CD4-positive, alpha-beta T cell (primary cell): ENCODE data around the gene CAT. TPM values are rescaled to one million over a fixed set of nuclear protein-coding genes. Genes with fewer than 3 reads are reported as not detected.

Experiments used
- ATAC-seq: fragments of 200-7000 bp; cut with Tn5 transposase; one replicate; pipeline ENCODE4 v1.10.0; 2022; ENCODE audit warnings: mild to moderate bottlenecking; ENCODE audit not compliant: poor library complexity
- CTCF ChIA-PET: fragments of 350-600 bp; sonication (Branson Sonifier 250); formaldehyde crosslinking; loops from one replicate; lab custom pipeline; 2021; ENCODE audit warnings: antibody characterized with exemption, inconsistent platforms; lab: Charles Lee
- POLR2A ChIA-PET: fragments of 350-600 bp; sonication (Branson Sonifier 250); formaldehyde crosslinking; loops from one replicate; lab custom pipeline; 2021; ENCODE audit warnings: antibody characterized with exemption, inconsistent platforms; lab: Charles Lee
- DNase-seq, 14 experiments: peaks; one replicate each; pipeline ENCODE4 v3.0.0-alpha.2; 2013 to 2020; ENCODE audit warnings: mixed read lengths in 2 of 14
- H3K27ac ChIP-seq, 2 donors: one replicate each; pipeline versions ENCODE4 v1.5.1 to v1.7.0; 2013; ENCODE audit warnings: low read length in 2 of 2, low read depth in 1 of 2, mild to moderate bottlenecking in 1 of 2
- H3K27me3 ChIP-seq, 2 experiments: 1 replicate in 1 of 2; 2 replicates in 1 of 2; pipeline versions ENCODE4 v1.6.1 to v1.7.0; 2013; ENCODE audit warnings: low read length in 2 of 2, control low read depth in 1 of 2, mild to moderate bottlenecking in 1 of 2, moderate library complexity in 1 of 2; ENCODE audit not compliant: insufficient read depth in 2 of 2, control insufficient read depth in 1 of 2
- H3K36me3 ChIP-seq: one replicate; pipeline ENCODE4 v1.6.1; 2013; ENCODE audit warnings: low read length, control low read depth; ENCODE audit not compliant: insufficient read depth
- H3K4me1 ChIP-seq: one replicate; pipeline ENCODE4 v1.6.1; 2013; ENCODE audit warnings: low read length, control low read depth; ENCODE audit not compliant: insufficient read depth
- H3K4me3 ChIP-seq: one replicate; pipeline ENCODE4 v1.5.1; 2013; ENCODE audit warnings: mild to moderate bottlenecking, low read length, moderate library complexity
- H3K9me3 ChIP-seq, 2 experiments: 1 replicate in 1 of 2; 2 replicates in 1 of 2; pipeline versions ENCODE4 v1.6.1 to v1.7.0; 2013; ENCODE audit warnings: low read length in 2 of 2, mild to moderate bottlenecking in 2 of 2, control low read depth in 1 of 2, moderate library complexity in 1 of 2; ENCODE audit not compliant: control insufficient read depth in 1 of 2, insufficient read depth in 1 of 2
- H3K27ac Mint-ChIP-seq: one replicate; pipeline ENCODE4 v1.8.0; 2020; ENCODE audit warnings: mixed read lengths
- H3K27me3 Mint-ChIP-seq: one replicate; pipeline ENCODE4 v1.8.0; 2021; ENCODE audit warnings: mixed read lengths
- H3K36me3 Mint-ChIP-seq: one replicate; pipeline ENCODE4 v1.8.0; 2021; ENCODE audit warnings: low read depth, mixed read lengths
- H3K4me1 Mint-ChIP-seq: one replicate; pipeline ENCODE4 v1.8.0; 2021; ENCODE audit warnings: low read depth, mixed read lengths
- H3K4me3 Mint-ChIP-seq: one replicate; pipeline ENCODE4 v1.8.0; 2020; ENCODE audit warnings: mild to moderate bottlenecking, mixed read lengths
- H3K9me3 Mint-ChIP-seq: one replicate; pipeline ENCODE4 v1.8.0; 2020; ENCODE audit warnings: mixed read lengths
- intact Hi-C, 2 experiments: fragments of 100-400 bp; cut with DNase I in 1 of 2; cut with micrococcal nuclease in 1 of 2; formaldehyde crosslinking; loops; one replicate each; pipeline versions ENCODE4 v1.15.1 to v1.9.0; 2023 to 2025; cut with DNase I, micrococcal nuclease
- total RNA-seq, 174 experiments: library from RNA in 2 of 174; stranded (reverse) in 2 of 174; gene quantifications; one replicate each; pipeline ENCODE4 v1.2.3 and lab custom pipeline; 2021 to 2026
- TF ChIP-seq, protein P1 (sequence below): fragments of 200-600 bp; IDR thresholded peaks from one replicate; pipeline ENCODE4 v1.8.0; 2022; ENCODE audit warnings: antibody characterized with exemption, mild to moderate bottlenecking

The CAT gene
- total RNA-seq, 2 experiments from 2014 or later: 8.5 to 9.8 TPM

DNA sequence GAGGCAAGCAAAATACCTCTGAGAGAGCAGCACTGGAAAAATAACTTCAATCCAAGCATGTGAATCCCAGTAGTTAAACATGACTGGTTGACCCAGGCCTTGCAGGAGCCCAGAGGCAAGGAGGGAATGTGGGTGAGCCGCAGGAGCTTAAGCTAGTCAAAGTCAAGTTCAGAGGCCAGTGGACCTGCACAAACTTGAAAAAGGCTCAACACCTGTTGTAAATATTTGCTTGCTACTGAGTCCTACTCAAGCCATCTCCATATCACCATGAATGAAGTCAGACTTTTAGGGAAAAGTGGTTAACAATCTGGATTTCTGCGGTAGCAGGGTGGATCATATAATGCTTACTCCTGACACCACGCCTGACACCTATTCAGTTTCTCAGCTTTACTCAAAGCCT lies 4.8 kb upstream of the CAT start:
- ChIA-PET POLR2A (no interaction called here), CTCF (no interaction called here)
- ATAC-seq: no peak
- H3K36me3 Mint-ChIP-seq: peaks cover 4% of the 10 kb centered on the region
- H3K27me3 Mint-ChIP-seq: peaks cover 3% of the 10 kb centered on the region
- Histone ChIP-seq H3K36me3 (no peaks in the 10 kb centered on the region), H3K27me3 (no peaks in the 10 kb centered on the region), H3K27ac (no peak overlapping the region), H3K4me1 (no peaks in the 10 kb centered on the region), H3K9me3 (no peaks in the 10 kb centered on the region), H3K4me3 (no peak overlapping the region)
- H3K4me3 Mint-ChIP-seq: no peak overlapping the region
- DNase-seq: no peak
- TF ChIP-seq, protein P1, sequence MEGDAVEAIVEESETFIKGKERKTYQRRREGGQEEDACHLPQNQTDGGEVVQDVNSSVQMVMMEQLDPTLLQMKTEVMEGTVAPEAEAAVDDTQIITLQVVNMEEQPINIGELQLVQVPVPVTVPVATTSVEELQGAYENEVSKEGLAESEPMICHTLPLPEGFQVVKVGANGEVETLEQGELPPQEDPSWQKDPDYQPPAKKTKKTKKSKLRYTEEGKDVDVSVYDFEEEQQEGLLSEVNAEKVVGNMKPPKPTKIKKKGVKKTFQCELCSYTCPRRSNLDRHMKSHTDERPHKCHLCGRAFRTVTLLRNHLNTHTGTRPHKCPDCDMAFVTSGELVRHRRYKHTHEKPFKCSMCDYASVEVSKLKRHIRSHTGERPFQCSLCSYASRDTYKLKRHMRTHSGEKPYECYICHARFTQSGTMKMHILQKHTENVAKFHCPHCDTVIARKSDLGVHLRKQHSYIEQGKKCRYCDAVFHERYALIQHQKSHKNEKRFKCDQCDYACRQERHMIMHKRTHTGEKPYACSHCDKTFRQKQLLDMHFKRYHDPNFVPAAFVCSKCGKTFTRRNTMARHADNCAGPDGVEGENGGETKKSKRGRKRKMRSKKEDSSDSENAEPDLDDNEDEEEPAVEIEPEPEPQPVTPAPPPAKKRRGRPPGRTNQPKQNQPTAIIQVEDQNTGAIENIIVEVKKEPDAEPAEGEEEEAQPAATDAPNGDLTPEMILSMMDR: no peak
- no peaks in the 10 kb centered on the region for H3K9me3 Mint-ChIP-seq
- intact Hi-C loops: loop anchor here in 1 of 2 experiments (10.0 kb wide), 4 partner anchors 179 to 1861 kb away; partner anchors contain the start of genes C11orf91, PRR5L and TRIM44
- H3K27ac Mint-ChIP-seq: no peak overlapping the region
- H3K4me1 Mint-ChIP-seq: peaks cover 10% of the 10 kb centered on the region

DNA sequence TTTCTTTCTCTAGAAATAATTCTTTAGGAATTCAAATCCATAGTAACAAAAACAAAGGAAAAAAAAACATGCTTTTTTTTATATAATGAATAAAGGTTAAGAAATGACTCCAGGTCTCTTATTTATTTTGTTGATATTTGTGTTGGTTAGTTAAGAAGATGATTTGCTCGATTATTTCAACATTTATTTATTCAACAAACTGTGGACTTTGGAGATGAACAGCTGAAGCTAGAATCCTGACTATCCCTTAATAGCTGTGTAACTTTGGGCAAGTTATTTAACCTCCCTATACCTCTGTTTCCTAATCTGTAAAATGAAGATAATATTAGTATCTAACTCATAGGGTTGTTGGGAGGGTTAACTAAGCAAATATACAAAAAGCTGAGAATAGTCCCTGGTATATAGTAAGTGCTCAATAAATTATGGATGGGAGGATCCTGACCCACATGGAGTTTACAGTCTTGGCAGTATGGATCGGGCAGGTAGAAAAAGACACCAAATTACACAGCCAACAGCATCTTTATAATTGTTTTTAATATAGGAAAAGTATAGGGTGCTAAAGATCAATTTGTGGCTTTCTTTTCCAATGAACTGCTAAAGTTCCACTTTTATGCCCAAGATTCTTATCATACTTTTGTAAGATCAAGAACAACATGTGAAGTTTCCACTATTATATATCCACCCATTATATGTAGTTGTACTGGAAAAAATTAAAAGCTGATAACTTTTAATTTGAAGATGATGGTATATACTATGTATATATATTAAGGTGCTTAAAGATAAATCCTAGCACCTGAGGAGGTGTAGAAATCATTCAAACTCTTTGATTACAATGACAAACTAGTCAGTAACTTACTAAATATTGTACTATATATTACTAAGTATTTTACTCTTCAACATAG lies 1.3 kb upstream of the CAT start:
- Mint-ChIP-seq H3K9me3 (no peaks in the 10 kb centered on the region), H3K4me3 (peak overlapping the region; percentile 11), H3K4me1 (peaks cover 34% of the 10 kb centered on the region), H3K36me3 (peaks cover 11% of the 10 kb centered on the region), H3K27me3 (no peaks in the 10 kb centered on the region), H3K27ac (no peak overlapping the region)
- H3K4me1 ChIP-seq: peaks cover 19% of the 10 kb centered on the region
- ChIA-PET POLR2A (interaction anchor here (1.0 to 1.6 kb wide), 6 partner anchors 10 to 478 kb away, joined by 3 to 5 read pairs (median 3); partner anchors contain the start of genes ABTB2 and NAT10), CTCF (interaction anchor here (1.6 kb wide), 1 partner anchor 263 kb away, joined by 7 read pairs; no protein-coding TSS in a partner anchor)
- ATAC-seq: no peak
- H3K9me3 ChIP-seq: no peaks in the 10 kb centered on the region
- H3K36me3 ChIP-seq: no peaks in the 10 kb centered on the region
- H3K27me3 ChIP-seq: no peaks in the 10 kb centered on the region
- no peak overlapping the region for H3K27ac ChIP-seq
- TF ChIP-seq, protein P1: no peak
- no peak for DNase-seq
- intact Hi-C loops: loop anchor here (1.0 to 10.0 kb wide), 10 partner anchors 81 to 1857 kb away; partner anchors contain the start of genes APIP (in 1 of the 2), C11orf91 (in 1 of the 2), CAPRIN1 (in 1 of the 2) and FBXO3 (in 1 of the 2)
- no peak overlapping the region for H3K4me3 ChIP-seq

DNA sequence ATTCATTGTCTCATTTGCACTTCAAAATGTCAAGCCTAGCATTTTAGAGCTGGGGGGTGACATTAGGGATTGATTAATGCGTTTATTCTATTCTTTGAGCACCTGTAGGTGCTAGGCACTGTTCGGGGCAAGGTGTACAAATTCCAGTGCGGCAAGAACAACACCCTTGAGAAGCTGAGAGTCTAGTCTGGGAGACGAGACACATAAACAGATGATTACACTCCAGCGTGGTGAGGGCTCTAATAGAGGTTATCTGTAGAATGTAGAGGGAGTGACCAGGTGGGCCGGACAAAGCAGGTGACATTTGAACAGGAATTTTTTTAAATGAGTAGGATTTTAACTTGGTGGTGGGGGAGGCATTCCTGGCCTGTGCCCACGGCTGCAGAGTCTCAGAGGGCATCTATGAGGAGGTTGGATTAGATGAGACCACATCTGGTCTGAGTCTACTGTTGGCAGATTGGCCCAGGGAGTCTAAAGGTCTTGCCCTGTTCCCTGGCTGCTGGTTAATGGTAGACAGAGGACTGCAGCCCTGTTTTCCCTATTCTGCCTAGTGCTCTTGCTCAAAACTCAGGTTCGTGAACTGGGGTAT lies 970 bp downstream of the CAT start:
- peak overlapping the region; percentile 93 for H3K4me3 Mint-ChIP-seq
- intact Hi-C loops: loop anchor here in 1 of 2 experiments (2.0 to 10.0 kb wide), 12 partner anchors 83 to 1855 kb away; partner anchors contain the start of genes APIP, C11orf91, CAPRIN1 and EIF3M
- H3K36me3 Mint-ChIP-seq: peaks cover 11% of the 10 kb centered on the region
- Histone ChIP-seq H3K4me3 (peak overlapping the region; percentile 81), H3K27me3 (no peaks in the 10 kb centered on the region), H3K4me1 (peaks cover 22% of the 10 kb centered on the region), H3K36me3 (no peaks in the 10 kb centered on the region), H3K9me3 (no peaks in the 10 kb centered on the region), H3K27ac (no peak overlapping the region)
- H3K27ac Mint-ChIP-seq: peak overlapping the region; percentile 88
- DNase-seq (peak in 1 of 14 experiments; percentile 14), ATAC-seq (no peak)
- H3K4me1 Mint-ChIP-seq: peaks cover 56% of the 10 kb centered on the region
- TF ChIP-seq, protein P1: no peak
- ChIA-PET CTCF (interaction anchor here (1.6 kb wide), 1 partner anchor 265 kb away, joined by 7 read pairs; no protein-coding TSS in a partner anchor), POLR2A (interaction anchor here (1.1 to 1.9 kb wide), 4 partner anchors 9 to 82 kb away, joined by 3 to 5 read pairs (median 3); partner anchors contain the start of gene ABTB2)
- no peaks in the 10 kb centered on the region for H3K9me3 Mint-ChIP-seq
- H3K27me3 Mint-ChIP-seq: no peaks in the 10 kb centered on the region
